Measurements from ENCODE around the gene FYCO1.

Gene FYCO1

GRCh38 chr3:45929042-45929679 is 66.5 kb downstream of the FYCO1 start:
- TF ChIP-seq CTCF (IDR thresholded peaks at IDR 0.05; ENCODE audit: control insufficient read depth, extremely low read depth, insufficient read depth), result peak; percentile 80
- no peak overlapping the region for H3K4me3 ChIP-seq (ENCODE audit: low read depth, low read length)
- DNase-seq (ENCODE audit: low read depth), result no peak

GRCh38 chr3:45927881-45928280 is 67.7 kb downstream of the FYCO1 start:
- no peak overlapping the region for H3K4me3 ChIP-seq (ENCODE audit: low read depth, low read length)
- no peak for DNase-seq (ENCODE audit: low read depth)
- TF ChIP-seq CTCF (IDR thresholded peaks at IDR 0.05; ENCODE audit: control insufficient read depth, extremely low read depth, insufficient read depth), result no peak

DNA sequence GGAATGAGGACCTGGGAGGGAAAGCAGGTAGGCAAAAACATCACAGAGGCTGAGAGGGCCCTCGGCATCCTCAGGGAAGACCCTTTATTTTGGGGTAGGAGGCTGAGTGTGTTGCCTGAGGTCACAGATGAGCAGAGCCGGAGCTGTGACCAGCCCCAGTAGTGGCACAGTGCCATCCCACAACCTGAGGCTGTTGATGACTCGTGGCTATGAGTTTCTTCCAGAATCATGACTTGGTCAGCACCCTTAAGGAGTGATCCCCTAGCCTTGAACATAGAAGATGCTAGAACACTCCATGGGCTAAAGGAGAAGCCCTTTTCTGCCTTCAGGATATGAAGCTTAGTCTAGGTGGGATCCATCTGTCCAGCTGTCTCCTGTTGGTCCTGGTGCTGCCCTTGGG is 71.9 kb downstream of the FYCO1 start:
- no peak for DNase-seq (ENCODE audit: low read depth)
- no peak for TF ChIP-seq CTCF (IDR thresholded peaks at IDR 0.05; ENCODE audit: control insufficient read depth, extremely low read depth, insufficient read depth)

GRCh38 chr3:45922950-45923590 is 72.6 kb downstream of the FYCO1 start:
- no peak for TF ChIP-seq CTCF (IDR thresholded peaks at IDR 0.05; ENCODE audit: control insufficient read depth, extremely low read depth, insufficient read depth)
- DNase-seq (ENCODE audit: low read depth), result no peak
- H3K4me3 ChIP-seq (ENCODE audit: low read depth, low read length), result no peak overlapping the region

More for the DNA sequence above, 71.9 kb downstream of the FYCO1 start:
- H3K4me3 ChIP-seq (ENCODE audit: low read depth, low read length), result no peak overlapping the region

- H3K4me3 ChIP-seq (ENCODE audit: low read depth, low read length), result no peak overlapping the region
- TF ChIP-seq CTCF (IDR thresholded peaks at IDR 0.05; ENCODE audit: control insufficient read depth, extremely low read depth, insufficient read depth), result no peak
- no peak for DNase-seq (ENCODE audit: low read depth)
These were observed 73.6 kb downstream of the FYCO1 start for GRCh38 chr3:45922039-45922326.

DNA sequence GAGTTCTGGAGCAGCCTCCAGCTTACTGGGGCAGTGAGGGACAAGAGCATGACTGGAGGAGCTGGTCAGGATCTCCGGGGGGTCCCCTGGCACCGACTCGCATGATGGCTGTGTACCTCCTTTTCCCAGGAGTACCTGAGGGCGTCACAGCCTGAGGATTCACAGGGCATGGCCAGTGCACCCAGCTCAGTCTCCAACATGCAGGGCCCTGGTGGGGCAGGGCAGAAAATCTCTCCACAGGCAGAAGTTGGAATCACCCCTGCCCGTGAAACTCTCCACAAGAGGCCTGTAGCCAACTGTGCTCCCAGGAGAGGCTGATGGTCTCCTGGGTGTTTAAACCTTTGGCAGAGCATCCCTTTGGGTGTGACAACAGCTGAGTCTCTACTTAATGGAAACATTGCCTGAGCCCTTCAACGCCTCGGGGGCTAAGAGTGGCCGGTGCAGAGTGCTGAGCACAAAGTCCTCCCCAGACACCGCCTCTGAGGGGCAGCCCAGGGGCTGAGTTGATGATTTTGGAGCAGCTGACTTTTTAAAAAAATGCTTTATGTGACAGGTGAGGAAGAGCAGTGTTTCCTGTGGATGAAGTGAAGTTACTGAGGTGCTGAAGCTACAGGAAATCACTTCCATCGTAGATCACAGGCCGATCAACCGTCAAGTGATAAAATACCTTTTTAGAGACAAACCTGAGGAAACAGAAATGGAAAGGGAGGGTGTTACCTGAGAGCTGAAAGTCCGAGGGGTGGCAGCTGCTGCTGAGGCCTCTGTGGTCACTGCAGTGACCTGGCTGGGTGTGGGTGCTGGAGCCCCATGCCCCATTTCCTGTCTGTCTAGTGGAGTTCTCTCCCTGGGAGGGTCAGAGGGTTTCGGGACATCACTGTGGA is 74.2 kb downstream of the FYCO1 start:
- no peak for TF ChIP-seq CTCF (IDR thresholded peaks at IDR 0.05; ENCODE audit: control insufficient read depth, extremely low read depth, insufficient read depth)
- DNase-seq (ENCODE audit: low read depth), result no peak
- H3K4me3 ChIP-seq (ENCODE audit: low read depth, low read length), result no peak overlapping the region
